Erythroblast (primary cell): ENCODE measurements around the gene EYA4.

Experiments
- GATA1 ChIP-seq: IDR thresholded peaks from 2 replicates; pipeline ENCODE4 v1.6.1; 2011; ENCODE audit warnings: low read depth, mild to moderate bottlenecking, control low read depth, low read length, moderate library complexity
- POLR2A ChIP-seq: IDR thresholded peaks from 2 replicates; pipeline ENCODE4 v1.6.1; 2011; ENCODE audit warnings: mild to moderate bottlenecking, low read length

DNA sequence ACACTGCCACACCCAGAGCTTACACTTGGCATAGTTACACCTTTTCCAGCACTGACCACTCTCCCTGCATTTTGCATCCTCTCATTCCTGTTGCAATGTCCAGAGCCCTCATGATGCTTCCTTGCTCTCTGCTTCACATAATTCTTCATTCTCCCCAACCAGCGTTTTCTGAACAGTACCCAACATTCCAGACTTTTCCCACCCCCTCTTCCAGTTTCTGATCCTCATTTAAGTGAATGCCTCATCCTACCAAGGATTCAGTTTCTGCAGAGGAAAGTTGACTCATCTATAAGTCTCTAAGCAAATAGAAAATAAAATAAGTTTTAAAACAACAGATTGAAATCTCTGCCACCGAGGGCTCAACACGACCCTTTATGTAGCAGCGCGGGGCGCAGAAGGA lies 326.5 kb downstream of the EYA4 start:
- TF ChIP-seq POLR2A (no peak), GATA1 (no peak)
